Astrocyte of the spinal cord (primary cell): ENCODE results near the gene FASN.

Experiments
- DNase-seq: peaks from one replicate; pipeline ENCODE4 v3.0.0; 2011; ENCODE audit warnings: low read depth, low spot score
- H3K4me3 ChIP-seq: 2 replicates; pipeline ENCODE4 v1.5.1; 2011; ENCODE audit warnings: low read depth, mild to moderate bottlenecking, low read length, moderate library complexity
- CTCF ChIP-seq: IDR thresholded peaks from 2 replicates; pipeline ENCODE4 v1.5.1; 2012; ENCODE audit warnings: low read depth, mild to moderate bottlenecking, low read length, inconsistent platforms
- in situ Hi-C: cut with HindIII; loops from 2 replicates; pipeline ENCODE4 v1.10.0; 2017; ENCODE audit warnings: low sequenced_read_pairs

The FASN gene

DNA sequence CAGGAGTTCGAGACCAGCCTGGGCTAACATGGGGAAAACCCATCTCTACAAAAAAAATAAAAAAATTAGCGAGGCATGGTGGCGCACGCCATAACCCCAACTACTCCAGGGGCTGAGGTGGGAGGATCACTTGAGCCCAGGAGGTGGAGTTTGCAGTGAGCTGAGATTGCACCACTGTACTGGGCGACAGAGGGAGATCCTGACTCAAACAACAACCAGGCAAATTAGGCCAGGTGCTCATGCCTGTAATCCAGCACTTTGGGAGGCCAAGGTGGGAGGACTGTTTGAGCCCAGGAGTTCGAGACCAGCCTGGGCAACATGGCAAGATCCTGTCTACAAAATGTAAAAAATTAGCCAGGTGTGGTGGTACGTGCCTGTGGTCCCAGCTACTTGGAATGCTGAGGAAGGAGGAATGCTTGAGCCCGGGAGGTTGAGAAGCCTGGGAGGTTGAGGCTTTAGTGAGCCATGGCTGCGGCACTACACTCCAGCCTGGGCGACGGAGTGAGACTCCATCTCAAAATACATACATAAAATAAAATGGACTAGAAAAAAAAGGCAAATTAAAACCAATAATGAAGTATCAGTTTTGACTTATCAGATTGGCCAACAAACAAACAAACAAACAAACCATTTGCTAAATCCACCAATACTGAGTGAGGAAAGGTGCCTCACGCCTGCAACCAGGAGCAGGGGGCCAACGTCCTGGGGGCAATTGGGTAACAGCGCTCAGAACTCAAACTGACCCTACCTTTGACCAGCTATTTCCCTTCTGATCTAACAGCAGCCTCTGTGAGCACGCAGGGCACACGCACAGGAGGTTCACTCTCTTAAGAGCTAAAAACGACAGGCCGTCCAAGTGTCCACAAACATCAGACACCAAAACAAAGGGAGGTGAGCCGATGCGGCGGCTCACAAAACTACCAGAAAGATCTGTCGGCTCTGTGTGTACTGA, 19.4 kb upstream of the FASN start:
- TF ChIP-seq CTCF, result no peak
- no peak overlapping the region for H3K4me3 ChIP-seq
- in situ Hi-C loops, result no loop called here
- no peak for DNase-seq

DNA sequence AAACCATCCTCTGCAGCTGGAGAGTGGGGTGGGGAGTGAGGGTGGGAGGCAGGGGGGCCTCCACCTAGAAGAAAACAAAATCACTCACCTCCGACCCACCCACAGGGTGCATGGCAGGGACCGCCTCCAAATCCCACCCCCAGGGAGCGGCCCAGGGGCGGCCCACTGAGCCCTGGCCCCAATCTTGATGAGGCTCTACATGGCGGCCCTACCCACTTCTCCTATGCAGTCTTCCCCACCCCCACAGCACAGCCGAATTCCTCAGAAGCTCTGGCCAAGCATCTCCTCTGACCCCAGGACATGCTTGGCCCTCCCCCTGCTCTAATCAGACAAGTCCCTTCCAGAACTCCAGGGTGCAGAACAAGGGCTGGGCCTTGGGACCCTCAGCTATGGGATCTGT, 18.2 kb upstream of the FASN start:
- H3K4me3 ChIP-seq, result no peak overlapping the region
- no peak for DNase-seq
- in situ Hi-C loops, result no loop called here
- TF ChIP-seq CTCF, result no peak

DNA sequence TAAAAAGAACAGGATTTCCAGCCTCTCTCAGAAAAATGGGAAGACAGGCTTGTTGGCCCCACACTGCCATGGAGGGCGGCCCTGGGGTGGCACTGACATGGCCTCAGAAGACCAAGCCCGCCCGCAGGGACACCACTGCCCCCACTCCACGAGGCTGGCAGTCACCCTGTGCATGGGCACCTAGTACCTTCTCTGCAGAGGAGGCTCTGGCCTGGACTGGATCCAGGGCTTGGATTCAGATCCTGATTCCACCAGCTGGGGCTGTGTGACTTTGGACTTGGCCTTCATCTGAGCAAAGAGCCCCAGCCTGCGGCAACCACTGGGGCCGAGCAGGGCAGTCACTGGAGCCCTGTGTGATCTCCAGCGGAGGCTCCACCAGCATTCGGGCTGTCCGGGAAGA, 16.8 kb upstream of the FASN start:
- TF ChIP-seq CTCF, result no peak
- in situ Hi-C loops, result no loop called here

DNA sequence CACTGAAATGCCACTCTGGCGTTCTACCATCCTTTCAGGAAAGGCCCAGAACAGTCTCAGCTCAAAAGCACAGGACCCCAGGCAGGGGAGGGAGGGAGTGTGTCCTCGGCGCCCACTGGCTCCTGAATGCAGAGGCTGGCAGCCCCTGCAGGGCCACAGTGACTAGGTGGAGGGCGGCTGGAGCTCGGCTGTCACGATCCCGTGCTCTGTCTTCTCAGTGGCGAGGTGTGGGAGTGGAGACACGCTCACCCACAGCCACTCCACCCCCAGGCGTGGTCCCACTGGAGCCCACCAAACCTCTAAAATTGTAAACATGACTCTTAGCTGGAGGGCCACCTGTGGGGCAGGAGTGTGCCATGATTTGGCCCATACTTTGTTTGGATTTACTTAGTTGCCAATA, 16.4 kb upstream of the FASN start:
- DNase-seq, result no peak
- no peak for TF ChIP-seq CTCF
- H3K4me3 ChIP-seq, result no peak overlapping the region
- in situ Hi-C loops, result no loop called here

More for the DNA sequence above, 16.8 kb upstream of the FASN start:
- no peak for DNase-seq
- no peak overlapping the region for H3K4me3 ChIP-seq

- TF ChIP-seq CTCF, result no peak
- in situ Hi-C loops, result no loop called here
- H3K4me3 ChIP-seq, result no peak overlapping the region
- DNase-seq, result no peak
Observed at GRCh38 chr17:82113941-82114340, 15.9 kb upstream of the FASN start.

DNA sequence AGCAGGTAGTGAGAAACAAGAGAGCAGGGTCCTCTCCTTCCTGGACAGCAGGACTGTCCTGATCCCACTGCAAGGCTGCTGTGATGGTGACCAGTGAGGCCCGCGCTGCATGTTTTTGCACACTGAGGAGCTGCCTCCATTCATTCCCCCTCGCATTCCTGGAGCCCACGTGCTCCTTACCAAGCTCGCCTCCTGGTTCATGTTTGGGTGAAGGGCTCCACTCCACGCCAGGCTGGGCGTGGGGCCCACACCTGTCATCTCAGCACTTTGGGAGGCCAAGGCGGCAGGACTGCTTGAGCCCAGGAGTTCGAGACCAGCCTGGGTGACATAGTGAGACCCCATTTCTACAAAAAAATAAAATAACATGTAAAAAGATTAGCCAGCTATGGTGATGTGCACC, 15.4 kb upstream of the FASN start:
- H3K4me3 ChIP-seq, result no peak overlapping the region
- in situ Hi-C loops, result no loop called here

More for the DNA sequence above, 15.4 kb upstream of the FASN start:
- no peak for DNase-seq
- TF ChIP-seq CTCF, result no peak
